SHP77 (cell line): ENCODE results near the gene ETV3.
A peak's percentile ranks its signal among the peaks of the same experiment; 100 is the strongest.

Experiments used
- DNase-seq, 2 experiments: peaks; one replicate each; lab custom pipeline; 2025; lab: John Stamatoyannopoulos, UW

ETV3 gene

DNA sequence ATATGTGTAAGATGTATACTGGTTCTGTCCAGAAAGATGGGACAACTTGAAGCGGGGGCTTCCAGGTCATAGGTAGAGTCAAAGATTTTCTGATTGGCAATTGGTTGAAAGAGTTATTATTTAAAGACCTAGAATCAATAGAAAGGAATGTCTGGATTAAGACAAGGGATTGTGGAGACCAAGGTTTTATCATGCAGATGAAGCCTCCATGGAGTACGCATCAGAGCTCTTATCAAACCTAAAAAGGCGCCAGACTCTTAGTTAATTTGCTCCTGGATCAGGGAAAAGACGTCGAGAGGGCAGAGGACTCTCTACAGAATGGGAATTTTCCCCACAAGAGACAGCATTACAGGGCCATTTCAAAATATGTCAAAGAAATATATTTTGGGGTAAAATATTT, 23.7 kb upstream of the ETV3 start:
- DNase-seq: no peak

GRCh38 chr1:157158967-157159366, 20.8 kb upstream of the ETV3 start:
- DNase-seq: no peak

DNA sequence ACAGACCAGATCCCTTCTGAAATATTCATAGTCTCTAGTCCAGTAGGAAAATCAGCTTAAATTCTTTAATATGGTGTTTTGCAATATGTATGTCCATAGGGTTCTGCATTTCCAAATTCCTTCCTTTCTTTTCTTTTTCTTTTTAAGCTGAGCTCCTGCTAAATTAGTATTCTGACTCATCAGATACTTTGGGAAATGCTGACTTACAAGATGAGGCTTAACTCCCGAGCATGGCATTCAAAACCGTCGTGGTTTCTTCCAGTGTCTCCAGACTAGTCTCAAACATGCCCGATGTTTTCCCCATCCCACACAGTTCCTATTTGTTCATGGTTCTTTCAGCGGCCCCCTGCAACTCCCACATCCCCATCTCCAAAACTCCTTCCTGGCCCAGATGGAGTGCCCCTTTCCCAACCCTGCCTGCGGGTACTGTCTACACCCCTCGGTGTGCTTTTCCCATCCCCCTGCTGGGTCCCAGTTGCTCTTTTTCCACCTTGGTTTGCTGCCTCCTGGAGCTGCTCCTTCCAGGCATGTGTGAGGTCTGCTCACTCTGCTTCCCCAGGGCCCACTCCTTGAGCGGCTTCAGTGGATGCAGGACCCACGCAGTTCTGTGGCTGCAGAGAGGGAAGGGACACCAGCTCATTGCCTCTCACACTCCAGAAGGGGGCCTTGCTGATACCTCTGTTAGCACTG, 19.5 kb upstream of the ETV3 start:
- DNase-seq: no peak

- DNase-seq: peak; percentile 44 to 59
These were observed 17.9 kb upstream of the ETV3 start for GRCh38 chr1:157156058-157156541.

DNA sequence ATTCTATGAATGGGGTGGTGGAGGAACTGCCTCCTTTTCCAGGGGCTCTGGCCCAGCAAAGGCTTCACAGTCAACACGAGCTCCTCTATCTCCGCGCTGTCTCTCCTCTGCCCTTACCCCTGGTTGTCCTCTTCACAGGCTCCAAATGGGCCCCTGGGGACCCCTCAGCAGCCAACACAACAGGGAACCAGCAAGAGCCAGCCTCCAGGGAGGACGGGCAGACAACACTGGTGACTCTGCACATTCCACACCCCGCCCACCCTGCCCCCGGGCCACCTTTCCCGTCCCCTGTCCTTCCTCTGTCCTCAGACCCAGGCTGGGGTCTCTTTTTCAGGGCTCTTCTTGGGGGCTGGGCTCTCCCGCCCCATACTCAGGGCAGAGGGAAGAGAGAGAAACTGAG, 17.5 kb upstream of the ETV3 start:
- no peak for DNase-seq

DNA sequence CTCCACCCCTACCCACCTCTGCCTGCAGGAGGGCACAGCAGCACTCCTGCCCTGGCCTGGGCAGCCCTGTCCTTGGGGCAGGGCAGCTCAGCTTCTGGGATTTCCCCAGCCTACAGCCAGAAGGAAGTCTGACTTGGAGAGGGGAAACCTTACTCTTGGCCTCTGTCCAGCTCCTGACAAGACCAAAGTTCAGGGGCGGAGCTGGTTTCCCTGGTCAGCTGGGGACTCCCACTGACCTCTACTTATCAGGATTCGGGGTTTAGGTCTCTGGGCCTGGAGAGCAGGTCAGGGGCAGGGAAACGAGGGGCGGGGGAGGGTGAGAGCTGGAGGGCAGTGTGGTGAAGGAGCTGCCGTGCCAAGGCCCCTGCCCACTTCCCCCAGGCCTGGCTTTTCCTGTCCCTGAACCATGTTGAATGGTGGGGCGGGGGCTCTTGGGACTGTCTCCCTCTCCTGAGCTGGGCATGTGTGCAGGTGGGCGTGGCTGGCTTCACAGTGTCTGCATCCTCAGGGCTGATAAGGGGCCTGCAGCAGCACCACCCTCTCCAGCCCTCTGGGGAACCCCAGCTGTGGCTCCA, 16.8 kb upstream of the ETV3 start:
- no peak for DNase-seq

DNA sequence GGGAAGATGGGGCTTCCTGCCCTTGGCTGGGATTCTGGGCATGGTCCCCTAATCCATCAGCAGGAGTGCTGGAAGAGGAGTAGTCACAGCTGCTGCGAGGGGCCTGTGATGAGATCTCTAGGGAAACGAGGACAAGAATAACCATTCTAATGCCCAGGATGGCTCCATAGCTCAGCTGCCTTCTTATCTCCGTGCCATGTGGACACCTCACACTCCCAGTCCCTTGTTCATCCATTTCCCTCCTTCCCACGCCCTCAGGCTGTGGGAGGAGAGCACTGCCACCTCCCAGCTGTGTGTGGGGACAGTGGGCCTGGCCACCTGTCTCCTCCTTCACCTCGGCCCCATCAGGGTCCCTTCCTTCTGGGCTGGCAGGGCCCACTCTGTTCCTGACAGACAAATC, 16.1 kb upstream of the ETV3 start:
- DNase-seq: no peak

GRCh38 chr1:157153746-157154145, 15.6 kb upstream of the ETV3 start:
- DNase-seq: no peak

GRCh38 chr1:157152510-157152909, 14.3 kb upstream of the ETV3 start:
- DNase-seq: no peak

- no peak for DNase-seq
These were observed 13.3 kb upstream of the ETV3 start for GRCh38 chr1:157151506-157151905.

DNA sequence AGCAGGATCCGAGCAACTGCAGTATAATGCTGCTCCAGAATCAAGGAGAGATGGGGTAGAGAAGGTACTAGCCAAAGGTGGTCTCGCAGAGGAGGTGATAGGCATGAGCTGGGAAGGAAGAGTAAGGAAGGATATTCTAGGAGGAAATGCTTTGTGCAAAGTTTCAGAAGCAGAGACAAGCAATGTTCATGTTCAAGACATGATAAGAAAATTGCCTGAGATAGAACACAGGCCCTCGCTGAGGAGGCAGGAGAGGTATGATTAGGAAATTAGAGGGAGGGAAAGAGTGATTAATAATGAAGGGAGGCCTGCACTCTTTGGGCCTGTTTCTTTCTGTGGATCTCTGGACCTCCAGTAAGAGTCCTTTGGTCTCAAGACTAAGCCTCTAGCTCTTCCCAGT, 12.9 kb upstream of the ETV3 start:
- DNase-seq: no peak

DNA sequence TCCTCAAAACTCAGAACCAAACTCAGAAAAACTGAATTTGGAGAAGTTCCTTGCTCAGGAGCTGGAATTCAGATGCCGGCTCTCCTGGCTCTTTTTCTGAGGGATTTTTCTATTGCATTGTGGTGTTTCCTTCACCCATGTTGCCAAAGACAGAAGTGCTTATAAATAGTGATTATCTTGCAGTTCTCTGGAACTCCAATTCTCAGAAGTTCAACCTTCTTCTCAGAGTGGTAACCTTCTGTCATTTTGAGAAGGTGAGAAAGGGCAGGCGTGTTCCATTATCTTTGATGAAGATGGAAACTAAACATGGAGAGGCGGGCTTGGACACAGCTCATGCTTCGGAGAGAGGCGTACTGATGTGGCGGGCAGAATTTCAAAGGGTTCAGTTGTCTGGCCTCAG, 12.4 kb upstream of the ETV3 start:
- no peak for DNase-seq

- DNase-seq: no peak
These were observed 9.9 kb upstream of the ETV3 start for GRCh38 chr1:157147906-157148700.

DNA sequence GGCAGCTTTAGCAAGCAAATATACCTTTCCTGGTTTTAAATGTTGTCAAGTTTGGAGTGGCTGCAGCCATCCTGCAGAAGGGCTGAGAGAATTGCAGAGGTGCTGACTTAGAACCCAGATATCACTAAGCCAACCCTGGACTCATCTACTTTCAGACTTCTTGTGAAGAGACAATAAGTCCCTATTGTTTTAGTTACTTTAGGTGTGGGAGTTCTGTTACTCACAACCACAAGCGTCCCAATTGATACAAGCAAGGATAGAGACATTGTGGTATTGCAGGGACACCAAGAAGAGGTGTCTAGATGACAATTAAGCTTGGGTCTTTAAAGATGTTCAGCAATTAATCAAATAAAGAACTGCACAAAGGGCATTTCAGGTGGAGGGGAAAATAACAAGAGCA, 8.8 kb upstream of the ETV3 start:
- DNase-seq: no peak

GRCh38 chr1:157146244-157146643, 8.0 kb upstream of the ETV3 start:
- DNase-seq: no peak

GRCh38 chr1:157145076-157145475, 6.9 kb upstream of the ETV3 start:
- no peak for DNase-seq

DNA sequence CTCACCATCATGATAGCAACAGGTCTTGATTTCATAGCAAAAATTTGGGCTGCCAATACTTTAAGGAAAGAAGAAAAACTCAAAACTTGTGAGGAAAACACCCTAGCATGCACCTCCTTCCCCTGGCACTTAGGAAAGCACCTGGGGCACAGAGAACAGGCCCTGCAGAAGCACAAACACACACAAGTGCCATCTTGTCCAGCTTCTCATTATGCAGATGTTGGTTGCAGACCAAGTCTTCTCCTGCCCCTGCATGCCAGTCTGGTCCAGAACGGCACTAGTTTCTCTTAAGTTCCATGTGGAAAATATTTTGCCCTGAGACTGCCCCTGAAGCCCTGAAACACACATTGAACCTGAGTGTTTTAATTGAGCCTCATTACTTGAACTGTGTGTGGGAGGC, 6.3 kb upstream of the ETV3 start:
- no peak for DNase-seq

DNA sequence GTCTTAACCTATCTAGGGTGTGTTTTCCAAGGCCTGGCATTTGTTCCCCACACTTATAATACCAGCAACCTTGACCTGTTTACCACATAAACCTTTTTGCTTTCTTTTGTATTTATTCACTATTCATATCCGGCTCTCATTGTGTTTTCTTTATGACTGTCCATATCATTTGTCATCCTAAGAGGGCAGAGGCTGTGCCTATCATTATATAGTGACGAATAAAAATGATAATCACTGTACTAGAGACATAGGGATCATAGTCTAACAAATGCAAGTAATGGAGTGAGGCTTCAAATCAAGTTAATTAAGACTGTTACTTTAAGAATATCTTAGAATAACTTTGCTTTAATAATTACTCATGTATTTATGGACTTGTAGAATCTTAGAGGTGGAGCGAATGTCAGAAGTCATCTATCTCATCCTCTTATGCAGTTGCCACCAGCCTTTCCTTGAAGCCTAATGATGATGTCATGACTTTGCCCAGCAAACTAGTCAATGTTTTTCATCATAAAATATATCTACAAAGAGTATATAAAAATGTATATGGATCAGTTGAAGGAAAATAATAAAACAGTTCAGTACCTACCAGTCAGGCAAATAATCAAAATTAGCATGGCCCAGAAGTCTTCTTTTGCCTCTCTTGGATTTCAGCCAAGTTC, 4.7 kb upstream of the ETV3 start:
- no peak for DNase-seq

DNA sequence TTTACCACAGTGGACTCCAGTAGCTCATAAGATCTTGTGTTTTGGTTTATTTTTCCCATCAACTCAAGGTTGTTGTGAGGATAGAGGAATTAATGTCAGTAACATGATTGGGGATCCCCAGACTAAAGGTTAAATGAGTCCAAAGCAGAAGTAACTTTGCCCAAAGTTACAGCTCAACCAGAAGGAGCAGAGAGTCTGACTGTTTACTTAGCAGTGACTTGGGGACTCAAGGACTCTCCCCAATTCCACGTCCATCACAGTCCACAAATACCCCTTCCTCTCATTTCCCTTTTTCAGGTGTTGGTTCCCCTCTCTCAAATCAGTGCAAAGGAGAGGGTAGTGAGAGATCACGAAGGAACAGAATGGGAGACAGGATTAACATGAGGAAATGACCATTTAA, 4.0 kb upstream of the ETV3 start:
- no peak for DNase-seq

GRCh38 chr1:157141212-157141855, 3.1 kb upstream of the ETV3 start:
- no peak for DNase-seq

DNA sequence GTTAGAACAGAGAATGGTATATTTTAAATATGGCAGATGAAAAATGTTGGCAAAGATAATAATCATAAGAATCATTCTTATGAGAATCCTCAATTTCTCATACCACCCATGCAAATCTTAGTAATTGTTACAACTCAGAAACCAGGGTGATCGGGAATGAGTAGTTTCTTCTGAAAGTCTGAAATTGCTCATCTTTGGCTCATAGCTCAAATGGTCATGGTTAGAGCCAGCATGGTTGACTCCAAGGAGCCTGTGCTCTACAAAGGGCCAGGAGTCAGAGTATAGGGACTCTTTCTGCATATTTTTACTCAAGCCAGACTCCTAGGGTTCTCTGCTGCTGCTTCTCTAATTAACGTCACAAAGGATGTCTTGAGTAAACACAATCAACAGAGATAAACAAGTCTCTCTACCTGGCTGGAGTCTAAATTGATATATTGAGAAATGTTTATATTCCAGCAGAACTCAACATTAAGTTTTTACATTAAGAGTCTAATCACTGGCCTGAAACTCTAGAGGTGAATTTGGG, 1.9 kb upstream of the ETV3 start:
- DNase-seq: no peak
